Esophagus (tissue), 2 donors: ENCODE results near the gene KIF26A. TPM values are rescaled to one million over a fixed set of nuclear protein-coding genes. Genes with fewer than 3 reads are reported as not detected.

ENCODE experiments used
- H3K27ac ChIP-seq, 2 donors: one replicate each; pipeline ENCODE4 v1.5.1; 2013; ENCODE audit warnings: low read depth in 2 of 2, mild to moderate bottlenecking in 2 of 2, inconsistent platforms in 1 of 2, low read length in 1 of 2, moderate library complexity in 1 of 2
- H3K27me3 ChIP-seq, 2 donors: one replicate each; pipeline ENCODE4 v1.6.1; 2013; ENCODE audit warnings: low read length in 2 of 2, control low read depth in 1 of 2, mild to moderate bottlenecking in 1 of 2; ENCODE audit not compliant: insufficient read depth in 2 of 2, control insufficient read depth in 1 of 2
- H3K36me3 ChIP-seq, 2 donors: one replicate each; pipeline ENCODE4 v1.6.1; 2013; ENCODE audit warnings: low read length in 1 of 2; ENCODE audit not compliant: control insufficient read depth in 2 of 2, insufficient read depth in 2 of 2
- H3K4me1 ChIP-seq, 2 donors: one replicate each; pipeline ENCODE4 v1.6.1; 2013; ENCODE audit warnings: low read length in 1 of 2; ENCODE audit not compliant: control insufficient read depth in 2 of 2, insufficient read depth in 2 of 2
- H3K4me3 ChIP-seq, 2 donors: one replicate each; pipeline ENCODE4 v1.5.1; 2013; ENCODE audit warnings: low read length in 2 of 2, mild to moderate bottlenecking in 2 of 2, low read depth in 1 of 2, moderate library complexity in 1 of 2
- H3K9me3 ChIP-seq, 2 donors: one replicate each; pipeline ENCODE4 v1.6.1; 2013; ENCODE audit warnings: mild to moderate bottlenecking in 2 of 2, low read depth in 1 of 2, low read length in 1 of 2, moderate library complexity in 1 of 2; ENCODE audit not compliant: control insufficient read depth in 2 of 2, insufficient read depth in 1 of 2
- WGBS, 2 donors: extraction: QIAGEN DNeasy Blood & Tissue Kit; methylation state at CpG; one replicate each; pipeline ENCODE4 v1.1.7; 2013; 5-methylcytosine and 5-hydroxymethylcytosine counted together
- polyA plus RNA-seq, 2 donors: library from polyadenylated mRNA; stranded (reverse); fragments of 200-250 nt; gene quantifications; one replicate each; pipeline ENCODE4 v1.2.3, GENCODE V29; 2013
- donor health status: healthy with polysubstance abuse.
- donor health status: Bipolar disorder and iron deficiency.

KIF26A gene
- polyA plus RNA-seq, 2 donors: 0.73 to 1.8 TPM

DNA sequence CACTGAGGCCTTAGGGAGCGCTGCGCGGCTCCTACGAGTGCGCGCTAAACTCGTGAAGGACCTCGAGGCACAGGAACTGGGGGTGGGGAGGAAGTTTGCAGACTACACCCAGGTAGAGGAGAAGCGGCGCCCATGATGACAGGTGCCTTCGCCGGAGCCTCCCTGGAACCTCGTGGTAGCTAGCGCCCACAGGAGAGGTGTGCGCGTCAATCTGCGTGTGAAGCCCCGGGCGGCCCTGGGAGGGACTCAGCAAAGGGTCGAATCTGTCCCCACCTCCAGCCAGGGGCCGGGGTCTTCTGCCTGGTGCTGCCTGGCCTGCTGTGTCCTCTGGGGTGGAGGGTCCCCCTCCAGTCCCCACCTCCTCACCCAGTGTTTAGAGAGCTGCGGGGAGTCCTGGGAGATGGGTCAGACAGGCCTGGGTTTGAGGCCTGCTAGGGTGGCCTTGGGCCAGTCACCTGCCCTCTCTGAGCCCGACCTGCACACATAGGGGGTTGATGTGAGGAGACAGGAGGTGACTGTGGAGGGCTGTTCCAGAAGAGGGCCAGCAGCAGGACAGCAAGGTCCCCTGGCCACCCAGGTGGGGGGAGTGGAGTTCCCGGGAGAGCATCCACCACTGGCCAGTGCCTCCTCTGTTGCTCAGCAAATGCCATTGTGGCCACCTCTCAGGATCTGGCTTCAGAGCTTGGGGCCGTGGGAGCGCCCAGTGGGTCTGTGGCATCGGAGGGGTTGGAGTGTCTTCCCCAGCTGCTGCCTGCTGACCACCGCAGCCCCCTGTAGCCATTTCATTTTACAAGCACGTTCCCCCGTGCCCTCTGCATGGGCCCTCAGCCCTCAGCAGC lies 20.2 kb upstream of the KIF26A start:
- H3K4me3 ChIP-seq: peak overlapping the region; percentile 60 to 79
- WGBS, 2 donors: 56 to 58% methylated on average over 30 of the region's 30 CpGs
- H3K36me3 ChIP-seq: no peaks in the 10 kb centered on the region
- peak overlapping the region; percentile 86 to 91 for H3K27ac ChIP-seq
- no peaks in the 10 kb centered on the region for H3K27me3 ChIP-seq
- no peaks in the 10 kb centered on the region for H3K9me3 ChIP-seq
- H3K4me1 ChIP-seq: peaks cover 5 to 28% of the 10 kb centered on the region in 2 donors

DNA sequence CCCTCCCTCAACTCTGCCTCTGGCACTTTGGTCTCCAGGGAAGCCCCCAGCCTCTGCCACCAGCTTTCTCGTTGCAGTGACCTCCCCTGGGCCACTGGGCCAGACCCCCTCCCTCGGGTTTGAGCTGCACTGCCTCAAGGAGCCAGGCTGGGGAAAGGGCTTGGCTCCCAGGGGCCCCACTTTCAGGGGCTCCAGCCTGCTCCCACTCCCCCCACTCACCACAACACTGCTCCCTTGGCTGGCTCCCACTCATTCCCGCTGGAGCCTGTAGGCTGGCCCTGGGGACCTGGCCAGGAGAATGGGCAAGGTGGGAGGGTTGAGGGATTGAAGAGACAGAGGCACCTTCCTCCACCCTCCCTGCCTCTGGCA lies 19.3 kb upstream of the KIF26A start:
- Histone ChIP-seq H3K4me3 (peak overlapping the region; percentile 60 to 79), H3K27ac (peak overlapping the region; percentile 86 to 91), H3K9me3 (no peaks in the 10 kb centered on the region), H3K36me3 (no peaks in the 10 kb centered on the region), H3K4me1 (peaks cover 5 to 19% of the 10 kb centered on the region in 2 donors), H3K27me3 (no peaks in the 10 kb centered on the region)
- 73 to 90% methylated on average over 3 of the region's 3 CpGs for WGBS, 2 donors

DNA sequence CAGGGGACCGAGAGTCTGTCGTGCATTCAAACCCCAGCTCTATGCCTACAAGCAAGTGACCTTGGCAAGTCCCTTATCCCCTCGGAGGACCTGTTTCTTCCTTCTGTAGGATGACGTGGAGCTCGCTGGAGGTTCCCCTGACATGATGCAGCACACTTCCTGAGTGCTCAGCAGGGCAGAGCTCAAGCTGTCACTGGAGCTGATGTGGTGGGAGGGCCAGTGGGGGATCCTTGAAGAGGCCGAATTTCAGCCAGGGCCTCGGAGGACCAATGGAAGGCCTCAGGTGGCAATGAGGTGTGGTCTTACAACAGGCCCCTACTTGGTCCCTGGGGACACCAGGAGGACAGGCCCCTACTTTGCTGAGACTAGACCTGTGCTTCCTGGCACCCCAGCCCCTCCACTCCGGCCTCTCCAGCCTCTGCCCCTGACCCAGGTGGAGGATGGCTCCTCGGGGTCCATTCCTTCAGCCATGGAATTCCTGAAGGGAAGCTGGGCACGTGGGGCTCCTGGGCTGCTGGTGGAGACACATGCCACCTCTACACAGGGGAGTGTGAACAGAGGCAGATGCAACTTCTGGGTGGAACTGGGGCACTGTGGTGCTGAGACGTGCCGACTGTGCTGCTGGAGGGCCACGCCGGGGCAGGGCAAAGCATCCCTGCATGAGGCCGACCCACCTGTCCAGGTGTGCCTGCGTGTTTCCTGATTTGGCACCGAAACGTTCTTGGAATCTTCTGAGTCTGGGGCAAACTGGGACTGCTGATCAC lies 18.7 kb upstream of the KIF26A start:
- Histone ChIP-seq H3K9me3 (peaks cover 0 to 2% of the 10 kb centered on the region in 2 donors), H3K27ac (peak overlapping the region; percentile 86 to 91), H3K4me3 (peak overlapping the region; percentile 60 to 79), H3K27me3 (no peaks in the 10 kb centered on the region), H3K4me1 (peaks cover 5 to 15% of the 10 kb centered on the region in 2 donors), H3K36me3 (no peaks in the 10 kb centered on the region)
- WGBS, 2 donors: 63 to 66% methylated on average over 18 of the region's 18 CpGs

DNA sequence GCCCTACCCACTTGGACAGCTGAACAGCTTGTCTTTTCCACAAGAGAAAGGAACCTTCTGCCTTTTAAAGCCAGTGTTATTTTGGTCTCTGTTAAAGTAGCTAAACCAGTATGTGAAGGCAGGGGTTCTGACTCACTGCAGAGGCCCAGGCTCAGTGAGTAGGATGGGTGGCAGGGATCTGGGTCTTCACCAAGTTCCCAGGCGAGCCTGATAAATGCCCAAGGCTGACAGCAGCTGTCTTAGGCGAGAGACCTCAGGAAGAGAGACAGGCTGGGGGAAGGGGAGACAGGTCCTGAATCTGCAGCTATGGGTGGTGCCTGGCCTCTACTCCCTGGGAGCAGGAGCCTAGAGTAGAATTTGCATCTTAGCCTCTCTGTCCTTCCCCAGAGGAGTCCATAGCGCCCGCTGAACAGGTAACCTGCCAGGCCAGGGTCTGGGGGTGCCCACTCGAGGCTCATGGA lies 18.1 kb upstream of the KIF26A start:
- H3K4me3 ChIP-seq: no peak overlapping the region
- peaks cover 0 to 3% of the 10 kb centered on the region in 2 donors for H3K9me3 ChIP-seq
- H3K4me1 ChIP-seq: peaks cover 5 to 15% of the 10 kb centered on the region in 2 donors
- peak overlapping the region; percentile 86 to 91 for H3K27ac ChIP-seq
- 75 to 79% methylated on average over 5 of the region's 5 CpGs for WGBS, 2 donors
- no peaks in the 10 kb centered on the region for H3K27me3 ChIP-seq
- H3K36me3 ChIP-seq: no peaks in the 10 kb centered on the region

DNA sequence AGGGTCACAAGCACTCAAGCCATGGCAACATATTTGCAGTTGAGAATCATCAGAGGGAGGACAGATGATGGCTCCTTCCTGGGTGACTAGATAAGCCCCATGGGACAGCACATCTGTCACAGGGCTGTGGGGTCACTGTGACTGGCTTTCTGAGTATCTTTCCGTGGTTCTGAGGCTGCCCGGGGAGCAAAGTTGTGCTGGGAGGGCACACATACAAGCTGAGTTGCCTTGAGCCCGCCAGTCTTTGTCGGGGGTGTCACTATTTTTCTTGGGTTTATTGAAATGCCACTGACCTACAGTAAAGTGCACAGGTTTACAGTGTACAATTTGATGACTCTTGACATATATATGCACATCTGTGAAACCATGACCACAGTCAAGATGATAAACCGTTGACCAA lies 17.2 kb upstream of the KIF26A start:
- Histone ChIP-seq H3K27ac (peak overlapping the region in 1 of 2 donors; percentile 91), H3K9me3 (peaks cover 0 to 3% of the 10 kb centered on the region in 2 donors), H3K4me1 (peaks cover 3 to 10% of the 10 kb centered on the region in 2 donors), H3K36me3 (no peaks in the 10 kb centered on the region), H3K27me3 (no peaks in the 10 kb centered on the region), H3K4me3 (no peak overlapping the region)
- 80 to 82% methylated on average over 5 of the region's 5 CpGs for WGBS, 2 donors

DNA sequence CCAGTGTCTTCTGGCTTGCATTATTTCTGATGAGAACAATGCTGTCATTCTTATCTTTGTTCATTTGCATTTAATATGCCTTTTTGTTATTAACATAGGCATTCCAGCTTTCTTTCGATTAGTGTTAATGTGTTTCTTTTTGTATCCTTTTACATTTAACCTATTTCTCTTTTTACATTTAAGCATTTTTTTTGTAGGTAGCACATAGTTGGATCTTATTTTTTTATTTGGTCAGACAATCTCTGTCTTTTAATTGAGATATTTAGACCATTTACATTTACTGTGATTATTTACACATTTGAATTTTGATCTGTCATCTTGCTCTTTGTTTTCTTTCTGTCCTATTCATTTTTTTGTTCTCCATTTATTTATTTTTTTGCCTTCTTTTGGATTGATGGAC lies 14.5 kb upstream of the KIF26A start:
- H3K27me3 ChIP-seq: no peaks in the 10 kb centered on the region
- peaks cover 0 to 3% of the 10 kb centered on the region in 2 donors for H3K9me3 ChIP-seq
- H3K27ac ChIP-seq: no peak overlapping the region
- no peak overlapping the region for H3K4me3 ChIP-seq
- 95 to 97% methylated on average over 1 of the region's 1 CpG for WGBS, 2 donors
- H3K36me3 ChIP-seq: no peaks in the 10 kb centered on the region
- H3K4me1 ChIP-seq: peaks cover 0 to 3% of the 10 kb centered on the region in 2 donors

DNA sequence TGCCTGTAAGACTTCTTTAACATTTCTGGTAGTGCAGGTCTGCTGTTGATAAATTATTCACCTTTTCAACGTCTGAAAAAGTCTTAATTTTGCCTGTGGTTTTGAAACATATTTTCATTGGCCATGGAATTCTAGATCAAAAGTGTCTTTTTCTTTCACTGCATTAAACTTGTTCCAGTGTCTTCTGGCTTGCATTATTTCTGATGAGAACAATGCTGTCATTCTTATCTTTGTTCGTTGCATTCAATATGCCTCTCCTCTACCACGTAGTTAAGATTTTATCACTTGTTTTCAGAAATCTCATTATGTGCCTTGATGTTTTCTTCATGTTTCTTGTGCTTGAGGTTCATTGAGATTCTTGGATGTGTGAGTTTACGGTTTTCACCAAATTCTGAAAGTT lies 13.4 kb upstream of the KIF26A start:
- H3K4me3 ChIP-seq: no peak overlapping the region
- peaks cover 0 to under 1% of the 10 kb centered on the region in 2 donors for H3K4me1 ChIP-seq
- no peaks in the 10 kb centered on the region for H3K36me3 ChIP-seq
- peaks cover 0 to 3% of the 10 kb centered on the region in 2 donors for H3K9me3 ChIP-seq
- no peak overlapping the region for H3K27ac ChIP-seq
- WGBS, 2 donors: 74 to 82% methylated on average over 4 of the region's 4 CpGs
- H3K27me3 ChIP-seq: no peaks in the 10 kb centered on the region

DNA sequence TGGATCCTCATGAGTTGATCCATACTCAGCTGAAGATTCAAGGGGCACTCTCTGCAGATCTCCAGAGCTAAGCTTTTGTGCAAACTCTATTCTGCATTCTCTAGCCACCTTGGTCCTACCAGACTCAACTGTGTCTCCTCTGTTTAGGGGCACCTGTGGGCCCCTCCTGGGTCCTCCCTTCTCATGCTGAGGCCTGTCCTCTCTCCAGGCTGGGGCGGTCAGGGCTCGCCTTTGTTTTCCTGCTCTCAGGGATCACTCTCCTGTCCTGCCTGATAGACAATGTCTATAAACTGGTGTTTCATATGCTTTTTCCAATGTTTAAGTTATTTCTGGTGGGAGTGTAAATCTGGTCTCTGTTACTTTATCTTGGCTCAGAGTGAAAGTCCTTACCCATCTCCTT lies 11.6 kb upstream of the KIF26A start:
- no peaks in the 10 kb centered on the region for H3K4me1 ChIP-seq
- H3K36me3 ChIP-seq: no peaks in the 10 kb centered on the region
- no peaks in the 10 kb centered on the region for H3K27me3 ChIP-seq
- peaks cover 3 to 11% of the 10 kb centered on the region in 2 donors for H3K9me3 ChIP-seq
- H3K4me3 ChIP-seq: no peak overlapping the region
- WGBS, 2 donors: 76 to 92% methylated on average over 2 of the region's 2 CpGs
- no peak overlapping the region for H3K27ac ChIP-seq

DNA sequence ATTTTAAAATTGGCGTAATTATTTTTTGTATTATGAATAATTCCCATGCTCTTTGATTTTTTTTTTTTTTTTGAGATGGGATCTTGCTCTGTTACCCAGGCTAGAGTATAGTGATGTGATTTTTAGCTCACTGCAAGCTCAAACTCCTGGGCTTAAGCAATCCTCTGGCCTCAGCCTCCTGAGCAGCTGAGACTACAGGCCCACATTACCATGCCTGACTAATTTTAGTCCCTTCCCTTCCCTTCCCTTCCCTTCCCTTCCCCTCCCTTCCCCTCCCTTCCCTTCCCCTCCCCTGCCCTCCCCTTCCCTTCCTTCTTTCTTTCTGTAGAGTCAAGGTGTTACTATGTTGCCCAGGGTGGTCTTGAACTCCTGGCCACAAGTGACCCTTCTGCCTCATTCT lies 9.4 kb upstream of the KIF26A start:
- Histone ChIP-seq H3K4me3 (no peak overlapping the region), H3K4me1 (no peaks in the 10 kb centered on the region), H3K9me3 (peaks cover 3 to 11% of the 10 kb centered on the region in 2 donors), H3K27me3 (peaks cover 0 to 2% of the 10 kb centered on the region in 2 donors), H3K36me3 (no peaks in the 10 kb centered on the region), H3K27ac (no peak overlapping the region)
- 96 to 99% methylated on average over 1 of the region's 1 CpG for WGBS, 2 donors
